Lower leg skin (tissue), 3 donors: ENCODE measurements around the gene FOXO6.

ENCODE experiments used
- CTCF ChIP-seq, 3 donors: fragments of 450-650 bp; IDR thresholded peaks; one replicate each; pipeline ENCODE4 v1.5.1; 2016; ENCODE audit warnings: antibody characterized with exemption in 3 of 3, mild to moderate bottlenecking in 3 of 3, moderate library complexity in 2 of 3
- POLR2A ChIP-seq, 2 donors: fragments of 450-650 bp; IDR thresholded peaks; one replicate each; pipeline ENCODE4 v1.6.1; 2016 to 2017; ENCODE audit warnings: antibody characterized with exemption in 2 of 2, mild to moderate bottlenecking in 1 of 2, moderate library complexity in 1 of 2

- TF ChIP-seq POLR2A (IDR thresholded peaks at IDR 0.05) (no peak), CTCF (IDR thresholded peaks at IDR 0.05) (no peak)
Measured at GRCh38 chr1:41363591-41364320, 2.5 kb downstream of the FOXO6 start.
